Epidermal melanocyte (primary cell): ENCODE results near the gene ING1.
"Not testable (repeated sequence)": the region's sequence is repeated elsewhere in the genome, so short reads cannot be mapped to it uniquely, and the experiment has no call there.

ENCODE experiments used
- DNase-seq: peaks from one replicate; pipeline ENCODE4 v3.0.0; 2011; ENCODE audit warnings: low spot score; ENCODE audit not compliant: insufficient read length

Gene ING1, protein sequence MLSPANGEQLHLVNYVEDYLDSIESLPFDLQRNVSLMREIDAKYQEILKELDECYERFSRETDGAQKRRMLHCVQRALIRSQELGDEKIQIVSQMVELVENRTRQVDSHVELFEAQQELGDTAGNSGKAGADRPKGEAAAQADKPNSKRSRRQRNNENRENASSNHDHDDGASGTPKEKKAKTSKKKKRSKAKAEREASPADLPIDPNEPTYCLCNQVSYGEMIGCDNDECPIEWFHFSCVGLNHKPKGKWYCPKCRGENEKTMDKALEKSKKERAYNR

GRCh38 chr13:110713642-110713952, at the start of gene ING1:
ING1 (plus strand) TSS chr13:110713700; CDS start chr13:110714150, 450 bp downstream.
- no peak for DNase-seq

DNA sequence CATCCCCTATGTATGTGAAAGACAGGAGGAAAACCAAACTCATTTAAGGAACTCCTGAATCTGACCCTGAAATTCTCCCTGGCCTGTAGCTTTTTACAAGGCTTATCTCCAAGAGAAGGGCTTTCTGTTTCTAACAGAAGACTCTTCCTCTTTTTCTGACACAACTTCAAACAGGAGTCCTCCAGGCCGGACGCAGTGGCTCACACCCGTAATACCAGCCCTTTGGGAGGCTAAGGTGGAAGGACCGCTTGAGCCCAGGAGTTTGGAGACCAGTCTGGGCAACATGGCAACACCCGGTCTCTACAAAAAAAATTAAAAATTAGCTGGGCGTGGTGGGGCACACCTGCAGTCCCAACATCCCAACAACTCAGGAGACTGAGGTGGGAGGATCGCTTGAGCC, 49.5 kb upstream of the ING1 start:
- no peak for DNase-seq

DNA sequence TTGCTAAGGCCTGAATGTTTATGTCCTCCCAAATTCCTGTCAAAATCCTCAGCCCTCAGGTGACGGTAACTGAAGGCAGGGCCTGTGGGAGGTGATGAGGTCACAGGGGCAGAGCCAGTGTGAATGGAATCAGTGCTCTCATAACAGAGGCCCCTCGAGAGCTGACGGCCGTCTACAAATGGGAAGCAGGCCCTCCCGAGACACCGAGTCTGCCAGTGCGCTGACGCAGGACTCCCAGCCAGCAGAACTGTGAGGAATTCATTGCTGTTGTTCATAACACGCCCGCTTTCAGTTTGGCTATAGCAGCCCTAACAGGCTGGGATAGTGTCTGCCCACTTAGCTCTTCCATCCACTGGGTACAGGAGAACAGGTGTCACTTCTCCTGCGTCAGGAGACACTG, 48.8 kb upstream of the ING1 start:
- no peak for DNase-seq

- no peak for DNase-seq
These were observed 47.8 kb upstream of the ING1 start for GRCh38 chr13:110665491-110666254.

DNA sequence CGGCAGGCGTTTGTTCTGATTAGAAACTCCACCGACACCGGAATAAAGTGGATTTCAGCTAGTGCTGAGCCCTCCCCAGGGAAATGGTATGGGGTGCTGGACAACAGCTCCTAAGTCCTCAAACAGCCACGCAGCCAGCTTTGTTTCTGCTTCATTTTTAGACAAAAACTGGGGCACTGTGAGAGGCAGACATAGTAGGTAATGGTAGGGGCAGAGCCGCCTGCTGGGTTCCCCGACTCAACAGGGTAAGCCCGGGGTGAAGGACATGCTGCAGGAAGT, 47.3 kb upstream of the ING1 start:
- no peak for DNase-seq

DNA sequence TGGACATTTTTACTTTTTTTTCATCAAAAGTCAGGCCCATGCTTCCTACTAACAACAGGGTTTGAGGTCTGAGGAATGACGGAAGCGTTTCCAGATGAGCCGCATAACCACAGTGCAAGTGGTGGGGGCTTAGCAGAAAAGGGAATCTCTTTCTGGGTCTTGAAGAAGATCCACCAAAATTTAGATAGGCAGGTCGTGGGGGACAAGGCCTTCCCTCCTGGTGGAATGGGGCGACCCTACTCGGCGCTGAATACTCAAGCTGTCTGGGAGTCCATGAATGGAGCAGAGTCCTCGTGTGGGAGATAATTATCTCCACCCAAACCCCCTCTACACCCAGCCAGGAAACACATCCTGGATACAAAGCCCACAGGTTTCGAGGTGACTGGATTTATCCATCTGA, 44.5 kb upstream of the ING1 start:
- DNase-seq, result no peak

DNA sequence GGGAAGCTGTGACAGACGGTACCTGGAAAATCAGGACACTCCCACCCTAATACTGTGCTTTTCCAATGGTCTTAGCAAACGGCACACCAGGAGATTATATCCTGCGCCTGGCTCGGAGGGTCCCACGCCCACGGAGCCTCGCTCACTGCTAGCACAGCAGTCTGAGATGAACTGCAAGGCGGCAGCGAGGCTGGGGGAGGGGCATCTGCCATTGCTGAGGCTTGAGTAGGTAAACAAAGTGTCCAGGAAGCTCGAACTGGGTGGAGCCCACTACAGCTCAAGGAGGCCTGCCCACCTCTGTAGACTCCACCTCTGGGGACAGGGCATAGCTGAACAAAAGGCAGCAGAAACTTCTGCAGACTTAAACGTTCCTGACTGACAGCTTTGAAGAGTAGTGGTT, 43.7 kb upstream of the ING1 start:
- not testable (repeated sequence) for DNase-seq

DNA sequence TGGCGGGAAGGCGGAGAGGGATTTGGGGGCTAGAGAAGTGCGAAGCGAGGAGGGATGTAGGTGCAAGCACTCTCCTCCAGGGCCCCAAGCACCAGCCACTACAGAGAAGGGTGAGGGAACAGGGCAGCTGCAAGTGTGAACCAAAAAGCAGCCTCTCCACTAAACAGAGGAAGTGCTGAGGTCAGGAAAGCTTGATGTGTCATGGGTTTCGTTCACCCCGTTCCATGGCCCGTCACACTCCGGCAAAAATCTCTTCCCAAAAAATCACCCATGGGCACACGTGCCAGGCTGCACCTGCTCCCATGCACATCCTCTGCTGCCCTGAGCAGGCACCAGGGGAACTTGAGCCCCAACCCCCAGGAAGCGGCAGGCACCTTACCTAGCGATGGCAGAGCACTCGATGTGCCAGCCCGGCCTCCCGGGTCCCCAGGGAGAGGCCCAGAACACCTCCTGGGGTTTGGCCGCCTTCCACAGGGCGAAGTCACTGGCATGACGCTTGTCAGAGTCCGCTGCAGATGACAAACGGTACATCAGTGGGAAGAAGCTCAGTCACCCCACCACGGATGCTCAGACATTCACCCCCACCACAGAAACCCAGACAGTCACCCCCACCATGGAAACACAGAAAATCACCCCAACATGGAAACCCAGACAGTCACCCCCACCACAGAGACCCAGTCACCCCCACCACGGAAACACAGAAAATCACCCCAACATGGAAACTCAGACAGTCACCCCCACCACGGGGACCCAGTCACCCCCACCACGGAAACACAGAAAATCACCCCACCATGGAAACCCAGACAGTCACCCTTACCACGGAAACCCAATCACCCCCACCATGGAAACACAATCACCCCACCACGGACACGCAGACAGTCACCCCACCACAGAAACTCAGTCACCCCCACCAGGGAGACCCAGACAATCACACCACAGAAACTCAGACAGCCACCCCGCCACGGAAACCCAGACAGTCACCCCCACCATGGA, 36.6 kb upstream of the ING1 start:
- DNase-seq, result no peak

DNA sequence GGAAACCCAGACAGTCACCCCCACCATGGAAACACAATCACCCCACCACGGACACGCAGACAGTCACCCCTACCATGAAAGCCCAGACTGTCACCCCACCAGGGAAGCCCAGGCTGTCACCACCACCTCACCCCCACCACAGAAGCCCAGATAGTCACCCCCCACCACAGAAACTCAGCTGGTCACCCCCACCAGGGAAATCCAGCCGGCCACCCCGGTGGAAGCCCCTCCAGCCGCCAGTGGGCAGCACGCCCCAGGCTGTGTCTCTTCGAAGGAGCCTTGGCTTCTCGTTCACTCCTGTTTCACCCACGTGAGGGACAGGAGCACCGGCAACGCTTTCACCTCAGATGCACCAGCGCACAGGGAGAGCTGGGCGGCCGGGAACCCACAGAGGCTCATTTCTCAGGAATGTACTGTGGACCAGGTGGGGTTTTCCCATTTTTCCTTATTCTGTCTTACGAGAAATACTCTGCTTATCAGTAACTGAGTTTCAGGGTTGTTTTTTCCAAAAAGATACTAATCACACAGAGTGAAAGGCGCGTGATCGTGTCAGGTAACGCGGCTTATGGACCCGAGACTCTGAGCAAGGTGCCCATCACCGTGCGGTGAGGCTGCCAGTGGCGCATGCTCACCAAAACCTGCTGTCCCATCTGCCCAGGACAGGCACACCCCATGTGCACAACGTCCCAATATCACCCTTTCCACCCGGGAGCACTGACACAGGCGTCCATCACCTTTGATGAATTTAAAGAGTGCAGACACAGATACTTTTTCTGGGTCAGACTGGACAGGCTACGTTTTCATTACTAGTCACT, 35.6 kb upstream of the ING1 start:
- DNase-seq, result no peak

- DNase-seq, result no peak
These were observed 32.6 kb upstream of the ING1 start for GRCh38 chr13:110680852-110681251.

DNA sequence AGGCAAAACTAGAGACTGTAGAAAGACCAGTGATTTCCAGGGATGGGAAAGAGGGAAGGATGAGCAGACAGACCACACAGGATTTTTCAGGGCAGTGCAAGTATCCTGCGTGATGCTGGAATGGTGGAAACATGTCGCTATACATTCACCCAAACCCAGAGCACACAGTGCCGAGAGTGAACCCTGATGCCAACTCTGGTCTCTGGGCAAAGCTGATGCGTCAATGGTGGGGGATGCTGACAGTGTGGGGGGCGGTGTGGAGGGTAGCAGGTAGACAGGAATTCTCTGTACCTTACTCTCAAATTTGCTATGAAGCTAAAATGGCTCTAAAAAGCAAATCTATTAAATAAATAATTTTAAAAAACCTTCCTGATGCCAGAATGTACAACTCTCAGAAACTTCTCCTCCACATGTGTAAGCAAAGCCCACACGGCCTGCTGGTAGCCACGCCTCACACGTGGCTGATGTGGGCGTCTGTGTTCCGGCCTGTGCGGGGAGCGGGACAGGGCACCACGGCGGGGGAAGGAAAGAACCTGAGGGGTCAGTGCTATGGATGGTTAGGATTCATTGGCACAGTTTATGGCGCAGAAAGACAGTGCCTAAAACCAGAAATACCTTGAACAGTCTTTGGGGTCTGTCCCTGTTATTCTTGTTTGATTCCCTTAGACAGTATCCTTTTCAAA, 31.5 kb upstream of the ING1 start:
- DNase-seq, result no peak

DNA sequence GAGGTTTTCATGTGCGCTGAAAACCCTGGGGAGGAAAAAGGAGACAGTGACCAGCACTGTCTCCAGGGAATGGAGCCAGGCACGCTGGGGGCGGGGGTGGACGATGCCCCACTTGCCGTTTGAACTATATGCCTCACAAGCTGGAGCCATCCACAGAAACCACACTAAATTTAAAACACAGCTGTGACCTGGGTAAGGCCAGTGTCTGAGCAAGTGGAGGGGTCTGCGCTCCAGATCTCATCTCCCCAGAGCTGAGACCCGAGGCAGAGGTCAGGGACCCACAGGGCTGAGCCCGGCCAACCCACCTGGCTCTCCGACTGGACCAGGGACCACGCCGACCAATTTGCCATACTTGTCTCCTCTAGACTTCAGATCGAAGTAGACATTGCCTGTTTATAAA, 30.8 kb upstream of the ING1 start:
- DNase-seq, result no peak

GRCh38 chr13:110683203-110683883, 30.2 kb upstream of the ING1 start:
- peak; percentile 64 for DNase-seq

DNA sequence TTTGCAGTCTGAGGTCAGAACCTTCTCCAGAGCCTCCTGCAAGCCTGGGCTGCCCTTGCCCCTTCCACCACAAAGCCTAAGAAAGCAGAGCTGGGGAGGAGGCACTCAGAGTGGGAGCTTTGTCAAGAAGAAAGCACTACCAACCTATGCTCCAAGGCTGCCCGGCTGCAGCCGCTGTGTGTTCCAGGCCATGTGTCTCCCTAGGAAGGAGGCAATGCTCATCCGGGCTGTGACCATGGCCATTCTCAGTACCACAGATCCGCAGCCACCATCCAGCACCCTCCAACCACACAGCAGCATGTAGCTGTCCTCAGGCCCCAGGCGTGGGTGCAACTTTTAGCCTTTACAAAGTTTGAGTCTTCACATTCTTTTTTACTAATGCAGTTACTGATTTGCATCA, 29.6 kb upstream of the ING1 start:
- no peak for DNase-seq

GRCh38 chr13:110684388-110685056, 29.0 kb upstream of the ING1 start:
- DNase-seq, result no peak

- DNase-seq, result no peak
These were observed 28.0 kb upstream of the ING1 start for GRCh38 chr13:110685305-110686020.

GRCh38 chr13:110687736-110688135, 25.8 kb upstream of the ING1 start:
- no peak for DNase-seq

- DNase-seq, result no peak
These were observed 24.5 kb upstream of the ING1 start for GRCh38 chr13:110689041-110689440.

DNA sequence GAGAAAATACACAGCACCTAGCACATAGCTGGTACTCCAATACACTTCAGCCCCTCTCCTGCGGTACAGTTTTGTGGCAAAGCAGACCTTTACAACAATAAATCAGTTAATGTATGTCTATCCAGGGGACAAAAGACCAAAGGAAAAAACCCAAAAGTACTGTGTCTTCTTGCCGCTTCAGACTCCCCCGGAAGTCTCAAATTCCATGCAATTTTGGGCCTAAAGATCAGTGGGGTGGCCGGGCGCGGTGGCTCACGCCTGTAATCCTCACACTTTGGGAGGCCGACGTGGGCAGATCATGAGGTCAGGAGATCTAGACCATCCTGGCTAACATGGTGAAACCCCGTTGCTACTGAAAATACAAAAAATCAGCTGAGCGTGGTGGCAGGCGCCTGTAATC, 23.8 kb upstream of the ING1 start:
- no peak for DNase-seq
